Measurements from ENCODE around the gene FYB1.

GRCh38 chr5:39143151-39143860, 76.1 kb downstream of the FYB1 start:
- TF ChIP-seq, protein P1, sequence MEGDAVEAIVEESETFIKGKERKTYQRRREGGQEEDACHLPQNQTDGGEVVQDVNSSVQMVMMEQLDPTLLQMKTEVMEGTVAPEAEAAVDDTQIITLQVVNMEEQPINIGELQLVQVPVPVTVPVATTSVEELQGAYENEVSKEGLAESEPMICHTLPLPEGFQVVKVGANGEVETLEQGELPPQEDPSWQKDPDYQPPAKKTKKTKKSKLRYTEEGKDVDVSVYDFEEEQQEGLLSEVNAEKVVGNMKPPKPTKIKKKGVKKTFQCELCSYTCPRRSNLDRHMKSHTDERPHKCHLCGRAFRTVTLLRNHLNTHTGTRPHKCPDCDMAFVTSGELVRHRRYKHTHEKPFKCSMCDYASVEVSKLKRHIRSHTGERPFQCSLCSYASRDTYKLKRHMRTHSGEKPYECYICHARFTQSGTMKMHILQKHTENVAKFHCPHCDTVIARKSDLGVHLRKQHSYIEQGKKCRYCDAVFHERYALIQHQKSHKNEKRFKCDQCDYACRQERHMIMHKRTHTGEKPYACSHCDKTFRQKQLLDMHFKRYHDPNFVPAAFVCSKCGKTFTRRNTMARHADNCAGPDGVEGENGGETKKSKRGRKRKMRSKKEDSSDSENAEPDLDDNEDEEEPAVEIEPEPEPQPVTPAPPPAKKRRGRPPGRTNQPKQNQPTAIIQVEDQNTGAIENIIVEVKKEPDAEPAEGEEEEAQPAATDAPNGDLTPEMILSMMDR (IDR thresholded peaks at IDR 0.05): no peak
- no peak for TF ChIP-seq EZH2 (IDR thresholded peaks at IDR 0.05; ENCODE audit: borderline replicate concordance, insufficient read depth, low read depth, low read length, poor library complexity, severe bottlenecking)

Measured in B cell (primary cell).